HG03457 (cell line): ENCODE measurements around the gene C4orf54.

Experiments
- ATAC-seq: cut with Tn5 transposase; IDR thresholded peaks from one replicate; pipeline ENCODE4 v1.9.1; 2021; ENCODE audit warnings: moderate number of reproducible peaks; ENCODE audit not compliant: unreplicated experiment

Gene C4orf54

DNA sequence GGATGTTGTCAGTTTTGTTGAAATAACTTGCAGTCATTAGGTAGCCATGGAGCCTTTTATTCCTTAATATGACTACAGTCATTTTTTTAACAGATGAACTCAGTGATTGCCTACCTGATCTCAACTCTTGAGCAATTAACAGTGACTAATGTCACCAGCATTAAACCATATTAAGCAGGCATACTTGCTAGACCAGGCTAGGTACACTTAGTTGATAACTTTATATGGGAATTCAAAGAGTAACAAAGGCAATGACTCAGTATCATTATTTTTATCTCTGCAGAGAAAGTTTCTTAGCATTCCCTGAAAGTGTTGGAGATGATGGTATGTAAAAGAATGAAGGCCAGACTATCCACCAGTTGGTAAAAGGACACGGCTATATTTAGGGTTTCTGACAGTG lies at the start of gene C4orf54:
TSS of gene C4orf54 (minus strand) at position 31 of the 400 bp plus-strand sequence. CDS start 3,180 bp downstream, outside the sequence.
- no peak for ATAC-seq

DNA sequence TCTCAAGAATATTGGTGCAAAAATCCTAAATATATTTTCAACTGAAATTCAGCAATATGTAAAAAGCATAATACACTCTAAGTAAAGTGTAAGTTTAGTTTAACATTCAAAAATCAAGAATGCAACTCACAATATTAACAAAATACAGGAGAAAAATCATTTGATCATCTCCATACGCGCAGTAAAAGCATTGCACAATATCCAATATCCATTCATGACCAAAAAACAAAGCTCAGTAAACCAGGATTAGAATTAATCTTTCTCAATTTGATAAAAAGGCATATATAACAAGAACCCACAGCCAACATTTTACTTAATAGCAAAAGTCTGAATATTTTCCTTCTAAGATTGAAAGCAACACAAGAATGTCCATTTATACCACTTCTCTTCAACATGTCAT lies 48.3 kb upstream of the C4orf54 start:
- ATAC-seq = no peak

GRCh38 chr4:99696801-99697200 lies 39.2 kb upstream of the C4orf54 start:
- no peak for ATAC-seq

DNA sequence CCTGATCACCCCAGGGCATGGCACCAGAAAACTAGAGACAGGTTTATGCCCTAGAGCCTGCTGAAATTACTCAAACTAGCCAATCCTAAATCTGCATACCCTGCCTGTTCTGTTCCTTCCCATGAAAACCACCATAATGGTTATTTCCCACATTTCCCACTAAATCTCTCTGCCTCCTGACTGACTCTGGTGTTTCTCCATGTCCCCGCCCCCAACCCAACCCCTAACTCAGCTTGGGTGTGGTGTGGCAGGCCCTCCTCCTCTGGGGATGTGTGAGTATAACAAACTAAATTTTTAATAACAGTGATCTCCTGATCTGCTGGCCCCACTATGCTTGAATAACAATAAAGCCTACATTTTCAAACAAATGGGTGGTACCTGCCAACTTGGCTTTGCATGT lies 35.5 kb upstream of the C4orf54 start:
- no peak for ATAC-seq

GRCh38 chr4:99690990-99691389 lies 33.4 kb upstream of the C4orf54 start:
- no peak for ATAC-seq

DNA sequence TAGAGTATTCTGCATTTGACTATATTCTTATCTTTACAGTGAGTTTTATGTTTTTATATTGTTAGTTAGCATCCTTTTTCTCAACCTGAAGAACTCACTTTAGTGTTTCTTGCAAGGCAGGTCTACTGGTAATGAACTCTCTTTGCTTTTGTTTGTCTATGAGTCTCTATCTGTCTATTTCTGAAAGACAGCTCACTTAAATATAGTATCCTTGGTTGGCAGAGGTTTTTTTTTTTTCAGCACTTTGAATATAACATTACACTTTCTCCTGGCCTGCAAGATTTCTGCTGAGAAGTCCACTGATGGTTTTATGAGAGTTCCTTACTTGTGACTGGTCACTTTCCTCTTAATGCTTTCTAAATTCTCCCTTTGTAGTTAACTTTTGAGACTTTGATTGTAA lies 32.8 kb upstream of the C4orf54 start:
- no peak for ATAC-seq

DNA sequence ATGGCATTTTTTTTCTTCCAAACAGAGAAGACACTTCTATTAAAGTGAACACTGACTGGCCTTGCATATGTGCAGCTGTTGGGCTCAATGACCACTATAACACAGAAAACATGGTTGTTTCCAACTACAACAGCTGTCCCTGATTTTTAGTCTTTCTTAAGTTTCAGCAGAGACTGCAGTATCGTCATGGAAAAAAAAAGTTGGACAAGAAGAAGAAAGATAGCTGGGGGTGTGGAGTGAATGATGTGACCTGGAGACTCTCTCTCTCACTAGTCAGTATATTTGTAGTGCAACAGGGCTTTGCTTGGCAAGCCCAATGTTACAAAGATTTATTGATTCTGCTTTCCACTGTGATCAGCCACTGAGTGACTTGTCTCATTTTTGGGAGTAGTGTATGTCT lies 29.5 kb upstream of the C4orf54 start:
- no peak for ATAC-seq

DNA sequence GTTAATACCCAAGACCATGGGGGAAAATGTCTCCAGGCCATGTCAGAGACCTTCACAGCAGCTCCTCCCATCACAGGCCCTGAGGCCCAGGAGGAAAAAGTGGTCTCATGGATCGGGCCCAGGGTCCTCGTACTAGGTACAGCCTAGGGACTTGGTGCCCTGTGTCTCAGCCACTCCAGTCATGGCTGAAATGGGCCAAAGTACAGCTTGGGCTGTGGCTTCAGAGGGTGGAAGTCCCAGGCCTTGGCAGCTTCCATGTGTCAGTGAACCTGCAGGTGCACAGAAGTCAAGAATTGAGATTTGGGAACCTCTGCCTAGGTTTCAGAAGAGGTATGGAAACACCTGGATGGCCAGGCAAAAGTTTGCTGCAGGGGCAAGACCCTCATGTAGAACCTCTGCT lies 27.6 kb upstream of the C4orf54 start:
- ATAC-seq = no peak

DNA sequence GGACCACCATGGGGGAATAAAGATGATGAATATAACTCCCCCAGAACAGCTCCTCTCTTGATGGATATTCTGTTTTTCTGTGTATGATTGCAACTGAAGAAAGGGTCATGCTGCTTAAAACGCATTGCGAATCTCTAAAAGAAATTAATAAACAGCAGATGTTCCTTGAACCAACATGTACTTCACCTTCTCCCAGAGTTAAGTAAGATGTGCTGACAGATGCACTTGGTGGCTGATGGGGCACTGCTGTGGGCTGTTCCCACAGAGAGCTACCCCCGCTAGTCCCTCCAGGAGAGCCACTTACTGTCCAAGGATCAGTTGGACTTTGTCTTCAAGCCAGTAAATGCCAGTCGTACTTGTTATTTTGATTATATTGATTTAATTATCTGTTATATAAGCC lies 26.3 kb upstream of the C4orf54 start:
- ATAC-seq = no peak

- no peak for ATAC-seq
Observed at GRCh38 chr4:99679976-99680375, 22.3 kb upstream of the C4orf54 start.

GRCh38 chr4:99679204-99679603 lies 21.6 kb upstream of the C4orf54 start:
- ATAC-seq = no peak

- ATAC-seq = no peak
Observed at GRCh38 chr4:99677161-99677560, 19.5 kb upstream of the C4orf54 start.

- no peak for ATAC-seq
Observed at GRCh38 chr4:99670409-99671073, 12.9 kb upstream of the C4orf54 start.

DNA sequence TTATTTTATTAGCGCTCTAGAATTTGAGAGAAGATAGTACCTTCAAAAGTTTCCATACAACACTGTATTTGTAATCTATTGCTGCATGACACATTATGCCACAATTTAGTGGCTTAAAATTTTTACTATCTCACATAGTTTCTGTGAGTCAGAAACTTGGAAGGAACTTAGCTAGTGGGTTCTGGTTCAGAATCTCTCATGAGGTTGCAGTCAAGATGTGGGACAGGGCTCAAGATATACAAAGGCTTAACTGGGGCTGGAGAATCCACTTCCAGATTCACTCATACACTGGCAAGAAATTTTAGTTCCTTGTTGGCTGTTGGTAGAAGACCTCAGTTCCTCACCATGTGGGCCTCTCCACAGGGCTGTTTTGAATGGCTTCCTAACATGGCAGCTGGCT lies 11.5 kb upstream of the C4orf54 start:
- ATAC-seq = no peak

DNA sequence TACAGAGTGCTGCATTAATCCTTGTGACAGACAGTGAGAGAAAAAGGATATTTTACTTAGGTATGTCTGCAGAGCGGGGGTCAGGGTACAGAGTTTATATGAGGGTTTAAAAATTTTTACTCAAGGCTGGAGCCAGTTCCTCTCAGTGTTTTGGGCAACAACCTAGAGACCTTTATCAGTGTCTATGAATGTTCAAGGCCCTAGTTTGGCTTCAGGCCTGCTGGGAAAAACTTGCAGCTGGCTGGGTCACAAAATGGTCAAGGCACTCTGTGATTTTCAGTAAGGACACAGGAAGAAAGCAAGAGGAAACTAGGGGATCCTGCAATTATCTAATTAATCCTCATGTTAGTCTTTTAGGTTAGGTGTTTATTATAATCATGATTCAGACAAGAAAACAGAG lies 10.8 kb upstream of the C4orf54 start:
- no peak for ATAC-seq

GRCh38 chr4:99665983-99666382 lies 8.4 kb upstream of the C4orf54 start:
- no peak for ATAC-seq

- no peak for ATAC-seq
Observed at GRCh38 chr4:99664716-99665115, 7.1 kb upstream of the C4orf54 start.

- ATAC-seq = no peak
Observed at GRCh38 chr4:99661907-99662306, 4.3 kb upstream of the C4orf54 start.

- no peak for ATAC-seq
Observed at GRCh38 chr4:99658666-99659065, 1.0 kb upstream of the C4orf54 start.

DNA sequence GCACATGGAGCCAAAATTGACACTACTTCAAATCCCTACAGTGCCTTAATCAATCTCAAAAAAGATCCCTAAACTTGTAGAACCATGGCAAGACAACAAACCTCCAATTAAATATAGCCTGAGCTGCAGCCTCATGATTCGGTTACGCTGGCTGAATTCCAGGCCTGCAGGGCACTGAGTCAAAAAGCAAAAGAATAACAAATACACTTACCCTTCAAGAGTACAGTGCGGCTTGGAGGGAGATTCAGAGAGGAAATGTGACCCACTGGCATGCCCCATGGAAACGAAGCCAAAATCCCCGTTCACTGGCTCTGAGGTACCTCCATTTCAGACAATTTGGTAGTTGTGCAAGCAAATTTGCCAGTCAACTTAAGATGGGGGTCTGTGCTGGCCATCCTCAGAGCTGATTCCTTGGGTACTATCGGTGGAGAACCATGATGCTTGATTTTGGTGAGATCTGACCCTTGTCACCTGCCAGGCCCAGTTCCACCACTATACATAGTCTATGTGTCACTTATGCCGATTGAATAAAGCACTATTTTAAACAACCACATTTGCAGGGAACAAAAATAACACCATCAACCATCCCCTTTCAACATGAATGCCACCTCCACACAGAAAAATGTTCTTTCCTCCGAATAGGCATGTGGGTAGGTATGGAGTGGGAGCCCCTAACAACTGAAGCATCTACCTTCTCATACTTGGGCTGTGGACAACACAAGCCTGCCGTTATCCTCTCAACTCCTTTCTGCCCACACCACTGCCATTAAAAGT lies 2.1 kb downstream of the C4orf54 start:
- no peak for ATAC-seq

- no peak for ATAC-seq
Observed at GRCh38 chr4:99654361-99654761, 3.3 kb downstream of the C4orf54 start.

- ATAC-seq = no peak
Observed at GRCh38 chr4:99653916-99654315, 3.7 kb downstream of the C4orf54 start.
